ENCODE results near the gene CPAMD8. TPM values are rescaled to one million over a fixed set of nuclear protein-coding genes. Genes with fewer than 3 reads are reported as not detected.

The CPAMD8 gene
- total and polyA plus RNA-seq, 2 of the 8 experiments (the other 6 are each of a cell fraction or from before 2014, with no cell fraction given), result 6.1 to 9.2 TPM

GRCh38 chr19:17048885-17049453 lies 22.4 kb upstream of the CPAMD8 start:
- no peak overlapping the region for H2BK15ac ChIP-seq (ENCODE audit: low read length)
- no peak overlapping the region for H4K5ac ChIP-seq (ENCODE audit: insufficient read length, low read depth, low read length)
- no peak overlapping the region for H3K56ac ChIP-seq (replicated peaks; ENCODE audit: insufficient read length, low read depth, low read length)
- no peaks in the 10 kb centered on the region for H3K27me3 ChIP-seq (replicated peaks in 1 of 4; ENCODE audit: control insufficient read depth in 3 of 4, extremely low read depth in 1 of 4, insufficient read depth in 3 of 4, low read length in 3 of 4)
- H3K4ac ChIP-seq (replicated peaks; ENCODE audit: insufficient read length, low read depth, low read length), result no peak overlapping the region
- no peaks in the 10 kb centered on the region; the same call in 1 of the 2 replicates for H3K79me1 ChIP-seq (ENCODE audit: low read depth, low read length)
- H3K14ac ChIP-seq (ENCODE audit: insufficient read length), result no peak overlapping the region
- no peak overlapping the region for H2BK20ac ChIP-seq (ENCODE audit: low read length)
- H2AFZ ChIP-seq (ENCODE audit: low read length), result no peak overlapping the region
- no peak overlapping the region for H3K4me3 ChIP-seq (ENCODE audit: extremely low read depth in 1 of 4, insufficient read depth in 2 of 4, low read depth in 3 of 4, low read length in 4 of 4)
- ChIA-PET CTCF (ENCODE audit: partially characterized antibody) (no interaction called here), POLR2A (ENCODE audit: partially characterized antibody) (interaction anchor here (1.1 kb wide), 1 partner anchor 11 kb away, joined by 3 read pairs; no protein-coding TSS in a partner anchor)
- no peak overlapping the region for H2BK5ac ChIP-seq (ENCODE audit: low read depth, low read length)
- DNase-seq (ENCODE audit: low read depth in 1 of 2, low spot score in 2 of 2) (no peak), FAIRE-seq (no peak)
- H2BK120ac ChIP-seq (replicated peaks; ENCODE audit: low read depth, low read length), result no peak overlapping the region
- H3K36me3 ChIP-seq (ENCODE audit: control insufficient read depth in 2 of 4, insufficient read depth in 4 of 4, low read length in 3 of 4), result peaks cover 6 to 31% (median 22%) of the 10 kb centered on the region in 4 experiments; a peak in 7 of 8 replicates
- H4K8ac ChIP-seq (ENCODE audit: extremely low read depth, insufficient read depth, low read length), result no peak overlapping the region
- 89% methylated on average over 16 of the region's 16 CpGs; no CpG with 5 or more reads in 1 of the 2 experiments for WGBS, 2 experiments (ENCODE audit: extremely low coverage in 1 of 2, insufficient coverage in 1 of 2, insufficient read length in 1 of 2, insufficient replicate concordance in 2 of 2, low coverage in 1 of 2, low lambda C conversion rate in 2 of 2, missing lambda C conversion rate in 1 of 2)
- no peaks in the 10 kb centered on the region for H3K4me1 ChIP-seq (replicated peaks in 1 of 4; ENCODE audit: control insufficient read depth in 3 of 4, insufficient read depth in 4 of 4, low read length in 3 of 4)
- H4K91ac ChIP-seq (replicated peaks; ENCODE audit: insufficient read length, low read length), result no peak overlapping the region
- peaks cover 2 to 3% of the 10 kb centered on the region in 2 experiments for H4K20me1 ChIP-seq (replicated peaks in 1 of 2; ENCODE audit: control insufficient read depth in 1 of 2, insufficient read depth in 2 of 2, low read length in 2 of 2)
- no peak overlapping the region for H3K23ac ChIP-seq (ENCODE audit: insufficient read length)
- no peaks in the 10 kb centered on the region for H3K23me2 ChIP-seq (ENCODE audit: low read depth, low read length)
- H3K79me2 ChIP-seq (ENCODE audit: control insufficient read depth in 1 of 2, insufficient read depth in 2 of 2, low read length in 2 of 2), result no peaks in the 10 kb centered on the region
- no peaks in the 10 kb centered on the region for H3K9me3 ChIP-seq (ENCODE audit: insufficient read depth in 2 of 2, low read depth in 1 of 2, low read length in 1 of 2)
- H3K9ac ChIP-seq (replicated peaks in 1 of 4; ENCODE audit: extremely low read depth in 1 of 4, low read depth in 3 of 4, low read length in 3 of 4), result no peak overlapping the region
- no peak overlapping the region for H3K18ac ChIP-seq (ENCODE audit: extremely low read depth, low read length)
- no peak overlapping the region for H2BK12ac ChIP-seq (ENCODE audit: low read depth, low read length)
- H3K27ac ChIP-seq (ENCODE audit: low read depth, low read length), result no peak overlapping the region
- H3K4me2 ChIP-seq (ENCODE audit: insufficient read depth in 1 of 2, low read depth in 2 of 2, low read length in 2 of 2), result no peak overlapping the region
- H2AK5ac ChIP-seq (ENCODE audit: low read depth, low read length), result no peak overlapping the region
- TF ChIP-seq TEAD4 (IDR thresholded peaks at IDR 0.05; ENCODE audit: low read depth, low read length) (no peak), CHD2 (IDR thresholded peaks at IDR 0.05; ENCODE audit: low read length) (no peak), MAFK (IDR thresholded peaks at IDR 0.05; ENCODE audit: low read depth, low read length) (no peak), YY1 (IDR thresholded peaks at IDR 0.05; ENCODE audit: low read depth, low read length) (no peak), PHF8 (conservative IDR thresholded peaks at IDR 0.05; ENCODE audit: low read depth, low read length) (no peak), SRF (IDR thresholded peaks at IDR 0.05; ENCODE audit: low read depth, low read length) (no peak), CEBPB (IDR thresholded peaks at IDR 0.05; ENCODE audit: low read depth, low read length) (no peak), BRCA1 (IDR thresholded peaks at IDR 0.05; ENCODE audit: low read depth, low read length) (no peak), JUND (IDR thresholded peaks at IDR 0.05; ENCODE audit: low read length) (no peak), EP300 (IDR thresholded peaks at IDR 0.05; ENCODE audit: borderline replicate concordance in 1 of 2, low read depth in 2 of 2, low read length in 2 of 2) (no peak), POLR2AphosphoS5 (IDR thresholded peaks at IDR 0.05; ENCODE audit: low read depth, low read length) (no peak), SUZ12 (IDR thresholded peaks at IDR 0.05; ENCODE audit: low read length) (no peak), CREB1 (IDR thresholded peaks at IDR 0.05) (no peak), HDAC2 (IDR thresholded peaks at IDR 0.05; ENCODE audit: borderline replicate concordance in 1 of 2, low read depth in 2 of 2, low read length in 2 of 2) (no peak)
- TF ChIP-seq, protein P1, sequence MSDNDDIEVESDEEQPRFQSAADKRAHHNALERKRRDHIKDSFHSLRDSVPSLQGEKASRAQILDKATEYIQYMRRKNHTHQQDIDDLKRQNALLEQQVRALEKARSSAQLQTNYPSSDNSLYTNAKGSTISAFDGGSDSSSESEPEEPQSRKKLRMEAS (IDR thresholded peaks at IDR 0.05), result no peak

Data from H1 (cell line).